ENCODE data around the gene FRMD3.

DNA sequence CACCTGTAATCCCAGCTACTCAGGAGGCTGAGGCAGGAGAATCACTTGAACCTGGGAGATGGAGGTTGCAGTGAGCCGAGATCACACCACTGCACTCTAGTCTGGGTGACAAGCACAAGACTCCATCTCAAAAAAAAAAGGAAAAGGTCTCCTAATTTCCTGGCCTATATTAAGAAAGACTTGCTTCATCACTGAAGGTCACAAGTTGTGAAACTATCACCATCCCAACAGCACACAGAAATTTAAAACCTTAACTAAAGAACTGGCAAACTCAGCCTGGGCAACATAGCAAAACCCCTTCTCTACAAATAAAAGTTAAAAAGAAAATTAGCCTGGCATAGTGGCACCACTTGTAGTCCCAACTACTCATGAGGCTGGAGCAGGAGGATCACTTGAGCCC lies 17.2 kb downstream of the FRMD3 start:
- TF ChIP-seq, protein P1, sequence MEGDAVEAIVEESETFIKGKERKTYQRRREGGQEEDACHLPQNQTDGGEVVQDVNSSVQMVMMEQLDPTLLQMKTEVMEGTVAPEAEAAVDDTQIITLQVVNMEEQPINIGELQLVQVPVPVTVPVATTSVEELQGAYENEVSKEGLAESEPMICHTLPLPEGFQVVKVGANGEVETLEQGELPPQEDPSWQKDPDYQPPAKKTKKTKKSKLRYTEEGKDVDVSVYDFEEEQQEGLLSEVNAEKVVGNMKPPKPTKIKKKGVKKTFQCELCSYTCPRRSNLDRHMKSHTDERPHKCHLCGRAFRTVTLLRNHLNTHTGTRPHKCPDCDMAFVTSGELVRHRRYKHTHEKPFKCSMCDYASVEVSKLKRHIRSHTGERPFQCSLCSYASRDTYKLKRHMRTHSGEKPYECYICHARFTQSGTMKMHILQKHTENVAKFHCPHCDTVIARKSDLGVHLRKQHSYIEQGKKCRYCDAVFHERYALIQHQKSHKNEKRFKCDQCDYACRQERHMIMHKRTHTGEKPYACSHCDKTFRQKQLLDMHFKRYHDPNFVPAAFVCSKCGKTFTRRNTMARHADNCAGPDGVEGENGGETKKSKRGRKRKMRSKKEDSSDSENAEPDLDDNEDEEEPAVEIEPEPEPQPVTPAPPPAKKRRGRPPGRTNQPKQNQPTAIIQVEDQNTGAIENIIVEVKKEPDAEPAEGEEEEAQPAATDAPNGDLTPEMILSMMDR (IDR thresholded peaks at IDR 0.05) = no peak
- no peak for TF ChIP-seq POLR2A (IDR thresholded peaks at IDR 0.05)
